Esophagus squamous epithelium (tissue), 5 donors: ENCODE results near the gene RPP38. TPM values are rescaled to one million over a fixed set of nuclear protein-coding genes. Genes with fewer than 3 reads are reported as not detected.

ENCODE experiments used
- DNase-seq: peaks from one replicate; lab custom pipeline; 2025; lab: John Stamatoyannopoulos, UW
- H3K27ac ChIP-seq, 4 donors: fragments of 200-600 bp; sonication (generic); one replicate each; pipeline ENCODE4 v1.5.1; 2016 to 2019; ENCODE audit warnings: mild to moderate bottlenecking in 1 of 4
- H3K27me3 ChIP-seq, 4 donors: fragments of 200-600 bp; sonication (generic); 1 replicate in 3 of 4; 2 replicates in 1 of 4; pipeline versions ENCODE4 v1.5.1 to v1.6.0; 2017 to 2021; ENCODE audit warnings: antibody characterized with exemption in 1 of 4
- H3K36me3 ChIP-seq, 3 donors: fragments of 200-600 bp; sonication (generic); one replicate each; pipeline ENCODE4 v1.5.1; 2016 to 2019
- H3K4me1 ChIP-seq, 3 donors: fragments of 200-600 bp; sonication (generic); one replicate each; pipeline ENCODE4 v1.5.1; 2017 to 2019
- H3K4me3 ChIP-seq, 4 donors: fragments of 200-600 bp; sonication (generic); 1 replicate in 3 of 4; 2 replicates in 1 of 4; pipeline ENCODE4 v1.5.1; 2016 to 2019; ENCODE audit warnings: mild to moderate bottlenecking in 2 of 4, moderate library complexity in 1 of 4
- H3K9me3 ChIP-seq, 3 donors: fragments of 200-600 bp; sonication (generic); one replicate each; pipeline ENCODE4 v1.5.1; 2016 to 2019
- POLR2A ChIP-seq, 4 donors: fragments of 450-650 bp; IDR thresholded peaks; one replicate each; pipeline ENCODE4 v1.6.1; 2017; ENCODE audit warnings: antibody characterized with exemption in 4 of 4, mild to moderate bottlenecking in 4 of 4, moderate library complexity in 3 of 4
- WGBS, 2 donors: methylation state at CpG; one replicate each; pipeline ENCODE4 v1.1.5; 2018; 5-methylcytosine and 5-hydroxymethylcytosine counted together
- intact Hi-C: fragments of 100-400 bp; cut with DNase I; formaldehyde crosslinking; loops from one replicate; pipeline ENCODE4 v1.15.0; 2022
- total RNA-seq, 4 donors: library from RNA; depleted of rRNA; stranded (reverse); fragments of >200 nt; gene quantifications; one replicate each; pipeline ENCODE4 v1.1.0, GENCODE V29; 2016
- TF ChIP-seq, protein P1 (sequence below), 6 experiments: fragments of 450-650 bp in 4 of 6; fragments of 200-600 bp in 2 of 6; sonication (generic) in 2 of 6; IDR thresholded peaks; one replicate each; pipeline ENCODE4 v1.5.1; 2016 to 2019; ENCODE audit warnings: antibody characterized with exemption in 6 of 6, mild to moderate bottlenecking in 4 of 6, moderate library complexity in 4 of 6
- donor health status: DM: yes; HTN: yes; CAD: no.

The RPP38 gene
- total RNA-seq, 4 donors from 2014 or later = 10.8 to 21.0 (median 14.8) TPM

GRCh38 chr10:15116225-15116624 is 19.1 kb downstream of the RPP38 start:
- H3K27me3 ChIP-seq = no peaks in the 10 kb centered on the region
- no peak for TF ChIP-seq POLR2A (IDR thresholded peaks at IDR 0.05)
- TF ChIP-seq, protein P1, sequence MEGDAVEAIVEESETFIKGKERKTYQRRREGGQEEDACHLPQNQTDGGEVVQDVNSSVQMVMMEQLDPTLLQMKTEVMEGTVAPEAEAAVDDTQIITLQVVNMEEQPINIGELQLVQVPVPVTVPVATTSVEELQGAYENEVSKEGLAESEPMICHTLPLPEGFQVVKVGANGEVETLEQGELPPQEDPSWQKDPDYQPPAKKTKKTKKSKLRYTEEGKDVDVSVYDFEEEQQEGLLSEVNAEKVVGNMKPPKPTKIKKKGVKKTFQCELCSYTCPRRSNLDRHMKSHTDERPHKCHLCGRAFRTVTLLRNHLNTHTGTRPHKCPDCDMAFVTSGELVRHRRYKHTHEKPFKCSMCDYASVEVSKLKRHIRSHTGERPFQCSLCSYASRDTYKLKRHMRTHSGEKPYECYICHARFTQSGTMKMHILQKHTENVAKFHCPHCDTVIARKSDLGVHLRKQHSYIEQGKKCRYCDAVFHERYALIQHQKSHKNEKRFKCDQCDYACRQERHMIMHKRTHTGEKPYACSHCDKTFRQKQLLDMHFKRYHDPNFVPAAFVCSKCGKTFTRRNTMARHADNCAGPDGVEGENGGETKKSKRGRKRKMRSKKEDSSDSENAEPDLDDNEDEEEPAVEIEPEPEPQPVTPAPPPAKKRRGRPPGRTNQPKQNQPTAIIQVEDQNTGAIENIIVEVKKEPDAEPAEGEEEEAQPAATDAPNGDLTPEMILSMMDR (IDR thresholded peaks at IDR 0.05) = no peak
- H3K4me1 ChIP-seq = no peaks in the 10 kb centered on the region
- intact Hi-C loops = no loop called here
- no peaks in the 10 kb centered on the region for H3K9me3 ChIP-seq
- WGBS, 2 donors = 93% methylated on average over 5 of the region's 5 CpGs
- peaks cover 4 to 83% (median 7%) of the 10 kb centered on the region in 3 donors for H3K36me3 ChIP-seq
- DNase-seq = no peak
- H3K4me3 ChIP-seq = no peak overlapping the region
- H3K27ac ChIP-seq = no peak overlapping the region

- TF ChIP-seq, protein P1 (IDR thresholded peaks at IDR 0.05) = no peak
- no peak for TF ChIP-seq POLR2A (IDR thresholded peaks at IDR 0.05)
- Histone ChIP-seq H3K4me1 (peaks cover 0 to 3% (median 0%) of the 10 kb centered on the region in 3 donors), H3K4me3 (no peak overlapping the region), H3K27ac (no peak overlapping the region), H3K36me3 (peaks cover 0 to 62% (median 7%) of the 10 kb centered on the region in 3 donors), H3K9me3 (no peaks in the 10 kb centered on the region), H3K27me3 (no peaks in the 10 kb centered on the region)
- no peak for DNase-seq
- intact Hi-C loops = no loop called here
- 64 to 76% methylated on average over 1 of the region's 1 CpG for WGBS, 2 donors
Observed at GRCh38 chr10:15118615-15119014, 21.5 kb downstream of the RPP38 start.

GRCh38 chr10:15120523-15120922 is 23.4 kb downstream of the RPP38 start:
- WGBS, 2 donors = 74 to 81% methylated on average over 5 of the region's 5 CpGs
- DNase-seq = no peak
- Histone ChIP-seq H3K4me3 (no peak overlapping the region), H3K27me3 (no peaks in the 10 kb centered on the region), H3K4me1 (peaks cover 0 to 9% (median 0%) of the 10 kb centered on the region in 3 donors), H3K9me3 (no peaks in the 10 kb centered on the region), H3K36me3 (peaks cover 0 to 64% (median 7%) of the 10 kb centered on the region in 3 donors), H3K27ac (no peak overlapping the region)
- intact Hi-C loops = no loop called here
- TF ChIP-seq, protein P1 (IDR thresholded peaks at IDR 0.05) = no peak
- no peak for TF ChIP-seq POLR2A (IDR thresholded peaks at IDR 0.05)

DNA sequence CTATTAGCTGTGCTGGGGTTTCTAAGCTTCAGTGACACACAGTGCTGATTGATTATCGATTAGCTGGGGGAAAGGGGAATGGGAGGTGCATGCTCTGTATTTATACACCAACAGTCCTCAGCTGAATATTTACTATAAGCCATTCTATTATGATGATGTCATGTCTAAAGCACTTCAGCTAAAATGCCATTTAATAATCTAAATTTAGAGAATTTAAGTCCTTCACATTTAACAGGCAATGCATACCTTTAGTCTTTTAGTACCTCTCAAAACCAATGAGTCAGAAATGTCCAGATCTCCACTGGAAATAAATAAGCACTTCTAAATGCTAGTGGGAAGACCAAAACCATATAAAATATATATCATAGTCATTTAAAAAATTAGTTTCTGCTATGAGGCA is 24.6 kb downstream of the RPP38 start:
- Histone ChIP-seq H3K4me1 (peaks cover 0 to 9% (median 0%) of the 10 kb centered on the region in 3 donors), H3K27me3 (no peaks in the 10 kb centered on the region), H3K27ac (no peak overlapping the region), H3K4me3 (no peak overlapping the region), H3K36me3 (peaks cover 0 to 66% (median 7%) of the 10 kb centered on the region in 3 donors), H3K9me3 (no peaks in the 10 kb centered on the region)
- 85 to 100% methylated on average over 1 of the region's 1 CpG for WGBS, 2 donors
- intact Hi-C loops = no loop called here
- no peak for DNase-seq
- TF ChIP-seq POLR2A (IDR thresholded peaks at IDR 0.05) = no peak
- TF ChIP-seq, protein P1 (IDR thresholded peaks at IDR 0.05) = no peak

- intact Hi-C loops = no loop called here
- no peak for DNase-seq
Observed at GRCh38 chr10:15122477-15123030, 25.4 kb downstream of the RPP38 start.

More at GRCh38 chr10:15122477-15123030, 25.4 kb downstream of the RPP38 start:
- 91 to 93% methylated on average over 8 to 9 of the region's 9 CpGs for WGBS, 2 donors
- H3K4me1 ChIP-seq = peaks cover 0 to 9% (median 0%) of the 10 kb centered on the region in 3 donors
- no peak for TF ChIP-seq POLR2A (IDR thresholded peaks at IDR 0.05)
- TF ChIP-seq, protein P1 (IDR thresholded peaks at IDR 0.05) = no peak
- H3K4me3 ChIP-seq = no peak overlapping the region
- H3K36me3 ChIP-seq = peaks cover 0 to 71% (median 3%) of the 10 kb centered on the region in 3 donors
- H3K27ac ChIP-seq = no peak overlapping the region
- no peaks in the 10 kb centered on the region for H3K27me3 ChIP-seq
- no peaks in the 10 kb centered on the region for H3K9me3 ChIP-seq
